Ascending aorta (tissue), 2 donors: ENCODE results near the gene TRIP6. TPM values are rescaled to one million over a fixed set of nuclear protein-coding genes. Genes with fewer than 3 reads are reported as not detected.

ENCODE experiments used
- DNase-seq, 2 donors: peaks; one replicate each; pipeline ENCODE4 v3.0.0-alpha.2; 2019; ENCODE audit warnings: low spot score in 2 of 2
- H3K27ac ChIP-seq, 2 donors: fragments of 200-600 bp; sonication (generic); one replicate each; pipeline ENCODE4 v1.5.1; 2016 to 2017; ENCODE audit warnings: mild to moderate bottlenecking in 1 of 2
- H3K27me3 ChIP-seq: fragments of 200-600 bp; sonication (generic); one replicate; pipeline ENCODE4 v1.5.1; 2017
- H3K36me3 ChIP-seq, 2 donors: fragments of 200-600 bp; sonication (generic); one replicate each; pipeline ENCODE4 v1.5.1; 2016
- H3K4me1 ChIP-seq, 2 donors: fragments of 200-600 bp; sonication (generic); one replicate each; pipeline ENCODE4 v1.5.1; 2016 to 2017; ENCODE audit warnings: mild to moderate bottlenecking in 1 of 2
- H3K4me3 ChIP-seq, 2 donors: fragments of 200-600 bp; sonication (generic); one replicate each; pipeline ENCODE4 v1.5.1; 2016 to 2017; ENCODE audit warnings: mild to moderate bottlenecking in 1 of 2
- H3K9me3 ChIP-seq, 2 donors: fragments of 200-600 bp; sonication (generic); one replicate each; pipeline ENCODE4 v1.5.1; 2016
- intact Hi-C: fragments of 100-400 bp; cut with DNase I; formaldehyde crosslinking; loops from one replicate; pipeline ENCODE4 v1.15.1; 2023
- total RNA-seq: library from RNA; depleted of rRNA; stranded (reverse); fragments of >200 nt; gene quantifications from one replicate; pipeline ENCODE4 v1.1.0, GENCODE V29; 2016
- TF ChIP-seq, protein P1 (sequence below), 3 experiments: fragments of 200-600 bp in 2 of 3; fragments of 450-650 bp in 1 of 3; sonication (generic) in 2 of 3; IDR thresholded peaks; one replicate each; pipeline ENCODE4 v1.5.1; 2016 to 2019; ENCODE audit warnings: antibody characterized with exemption in 3 of 3, mild to moderate bottlenecking in 1 of 3, moderate library complexity in 1 of 3

Gene TRIP6
- total RNA-seq, 1 donor from 2014 or later: 221 TPM

GRCh38 chr7:100864263-100864845 is 2.8 kb upstream of the TRIP6 start:
- DNase-seq: no peak
- peaks cover 15 to 20% of the 10 kb centered on the region in 2 donors for H3K36me3 ChIP-seq

GRCh38 chr7:100865372-100865911 is 1.7 kb upstream of the TRIP6 start:
- TF ChIP-seq, protein P1, sequence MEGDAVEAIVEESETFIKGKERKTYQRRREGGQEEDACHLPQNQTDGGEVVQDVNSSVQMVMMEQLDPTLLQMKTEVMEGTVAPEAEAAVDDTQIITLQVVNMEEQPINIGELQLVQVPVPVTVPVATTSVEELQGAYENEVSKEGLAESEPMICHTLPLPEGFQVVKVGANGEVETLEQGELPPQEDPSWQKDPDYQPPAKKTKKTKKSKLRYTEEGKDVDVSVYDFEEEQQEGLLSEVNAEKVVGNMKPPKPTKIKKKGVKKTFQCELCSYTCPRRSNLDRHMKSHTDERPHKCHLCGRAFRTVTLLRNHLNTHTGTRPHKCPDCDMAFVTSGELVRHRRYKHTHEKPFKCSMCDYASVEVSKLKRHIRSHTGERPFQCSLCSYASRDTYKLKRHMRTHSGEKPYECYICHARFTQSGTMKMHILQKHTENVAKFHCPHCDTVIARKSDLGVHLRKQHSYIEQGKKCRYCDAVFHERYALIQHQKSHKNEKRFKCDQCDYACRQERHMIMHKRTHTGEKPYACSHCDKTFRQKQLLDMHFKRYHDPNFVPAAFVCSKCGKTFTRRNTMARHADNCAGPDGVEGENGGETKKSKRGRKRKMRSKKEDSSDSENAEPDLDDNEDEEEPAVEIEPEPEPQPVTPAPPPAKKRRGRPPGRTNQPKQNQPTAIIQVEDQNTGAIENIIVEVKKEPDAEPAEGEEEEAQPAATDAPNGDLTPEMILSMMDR (IDR thresholded peaks at IDR 0.05): no peak
- intact Hi-C loops: loop anchor here (5.0 kb wide), 2 partner anchors 263 to 438 kb away; partner anchors contain the start of genes MEPCE, PCOLCE and ZCWPW1
- H3K9me3 ChIP-seq: no peaks in the 10 kb centered on the region
- peak in 1 of 2 donors; percentile 62 for DNase-seq
- peak overlapping the region in 1 of 2 donors; percentile 94 for H3K4me3 ChIP-seq
- H3K36me3 ChIP-seq: peaks cover 15 to 16% of the 10 kb centered on the region in 2 donors
- H3K4me1 ChIP-seq: peaks cover 17 to 23% of the 10 kb centered on the region in 2 donors
- peak overlapping the region; percentile 99 for H3K27ac ChIP-seq
- H3K27me3 ChIP-seq: no peaks in the 10 kb centered on the region

More at GRCh38 chr7:100864263-100864845, 2.8 kb upstream of the TRIP6 start:
- Histone ChIP-seq H3K27ac (no peak overlapping the region), H3K4me3 (no peak overlapping the region), H3K9me3 (no peaks in the 10 kb centered on the region), H3K4me1 (peaks cover 17 to 23% of the 10 kb centered on the region in 2 donors), H3K27me3 (no peaks in the 10 kb centered on the region)
- TF ChIP-seq, protein P1 (IDR thresholded peaks at IDR 0.05): no peak
- intact Hi-C loops: no loop called here

DNA sequence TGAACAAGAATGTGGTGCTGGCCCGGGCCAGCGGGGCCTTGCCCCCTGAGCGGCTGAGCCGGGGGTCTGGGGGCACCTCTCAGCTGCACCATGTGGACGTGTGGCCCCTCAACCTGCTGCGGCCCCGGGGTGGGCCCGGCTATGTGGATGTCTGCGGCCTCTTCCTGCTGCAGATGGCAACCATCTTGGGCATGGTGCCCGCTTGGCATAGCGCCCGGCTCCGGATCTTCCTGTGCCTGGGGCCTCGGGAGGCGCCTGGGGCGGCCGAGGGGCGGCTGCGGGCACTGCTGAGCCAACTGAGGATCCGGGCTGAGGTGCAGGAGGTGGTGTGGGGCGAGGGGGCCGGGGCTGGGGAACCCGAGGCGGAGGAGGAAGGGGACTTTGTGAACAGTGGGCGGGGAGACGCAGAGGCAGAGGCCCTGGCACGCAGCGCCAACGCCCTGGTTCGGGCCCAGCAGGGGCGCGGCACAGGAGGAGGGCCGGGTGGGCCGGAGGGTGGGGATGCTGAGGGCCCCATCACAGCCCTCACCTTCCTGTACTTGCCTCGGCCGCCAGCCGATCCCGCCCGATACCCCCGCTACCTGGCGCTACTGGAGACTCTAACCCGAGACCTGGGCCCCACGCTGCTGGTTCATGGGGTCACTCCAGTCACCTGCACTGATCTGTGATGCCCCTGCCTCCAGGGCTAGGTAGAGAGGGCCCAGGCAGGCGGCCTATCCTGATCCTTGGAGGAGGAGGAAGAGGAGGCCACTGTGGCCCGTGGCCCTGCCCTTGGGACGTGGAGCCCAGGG is 1.1 kb upstream of the TRIP6 start:
- peak overlapping the region; percentile 99 for H3K27ac ChIP-seq
- no peaks in the 10 kb centered on the region for H3K9me3 ChIP-seq
- DNase-seq: peak; percentile 58 to 85
- peaks cover 17 to 23% of the 10 kb centered on the region in 2 donors for H3K4me1 ChIP-seq
- TF ChIP-seq, protein P1 (IDR thresholded peaks at IDR 0.05): no peak
- H3K27me3 ChIP-seq: no peaks in the 10 kb centered on the region
- H3K36me3 ChIP-seq: peaks cover 15 to 16% of the 10 kb centered on the region in 2 donors
- H3K4me3 ChIP-seq: peak overlapping the region; percentile 94 to 95
- intact Hi-C loops: loop anchor here (1.0 to 5.0 kb wide), 3 partner anchors 14 to 439 kb away; partner anchors contain the start of genes MEPCE, PCOLCE, SLC12A9 and ZCWPW1

- DNase-seq: no peak
- Histone ChIP-seq H3K27ac (peak overlapping the region; percentile 99), H3K27me3 (no peaks in the 10 kb centered on the region), H3K36me3 (peaks cover 15 to 16% of the 10 kb centered on the region in 2 donors), H3K9me3 (no peaks in the 10 kb centered on the region), H3K4me1 (peaks cover 17 to 23% of the 10 kb centered on the region in 2 donors), H3K4me3 (peak overlapping the region; percentile 94 to 95)
- intact Hi-C loops: loop anchor here (1.0 to 5.0 kb wide), 3 partner anchors 14 to 439 kb away; partner anchors contain the start of genes MEPCE, PCOLCE, SLC12A9 and ZCWPW1
- TF ChIP-seq, protein P1 (IDR thresholded peaks at IDR 0.05): no peak
Measured at GRCh38 chr7:100866729-100867039, 503 bp upstream of the TRIP6 start.

DNA sequence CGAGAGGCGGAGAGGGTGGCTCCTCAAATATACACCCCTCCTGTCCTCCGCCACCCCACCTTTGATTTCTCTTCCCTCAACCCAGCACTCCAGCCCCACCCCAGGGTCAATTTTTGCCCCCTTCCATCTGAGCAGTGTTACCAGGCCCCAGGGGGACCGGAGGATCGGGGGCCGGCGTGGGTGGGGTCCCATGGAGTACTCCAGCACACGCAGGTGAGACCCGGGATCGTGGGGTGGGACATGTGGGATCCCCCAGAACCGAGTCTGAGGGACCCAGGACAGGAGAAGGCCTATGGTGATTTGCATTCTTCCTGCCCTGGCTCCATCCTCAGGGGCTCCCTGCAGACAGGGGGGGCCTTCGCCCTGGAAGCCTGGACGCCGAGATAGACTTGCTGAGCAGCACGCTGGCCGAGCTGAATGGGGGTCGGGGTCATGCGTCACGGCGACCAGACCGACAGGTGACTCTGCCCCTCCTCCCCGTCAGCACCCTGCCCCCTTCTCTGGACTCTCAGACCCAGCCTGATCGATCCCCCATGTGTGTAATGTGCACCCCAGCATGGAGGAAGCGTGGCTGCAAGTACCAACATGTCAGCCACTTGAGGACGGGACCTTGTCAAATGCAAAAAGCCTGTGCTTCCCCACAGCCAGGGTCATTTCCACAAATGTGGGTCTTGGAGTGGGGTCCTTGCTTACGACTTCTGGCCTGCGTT is 744 bp downstream of the TRIP6 start:
- Histone ChIP-seq H3K36me3 (peaks cover 25 to 26% of the 10 kb centered on the region in 2 donors), H3K27ac (peak overlapping the region; percentile 99), H3K9me3 (no peaks in the 10 kb centered on the region), H3K4me3 (peak overlapping the region; percentile 94 to 95), H3K4me1 (peaks cover 17 to 23% of the 10 kb centered on the region in 2 donors), H3K27me3 (no peaks in the 10 kb centered on the region)
- TF ChIP-seq, protein P1 (IDR thresholded peaks at IDR 0.05): no peak
- DNase-seq: peak in 1 of 2 donors; percentile 67
- intact Hi-C loops: loop anchor here (5.0 kb wide), 2 partner anchors 266 to 441 kb away; partner anchors contain the start of genes MEPCE, PCOLCE and ZCWPW1
